Testis (tissue), 3 donors: ENCODE measurements around the gene MKI67. TPM values are rescaled to one million over a fixed set of nuclear protein-coding genes. Genes with fewer than 3 reads are reported as not detected.

Experiments used
- DNase-seq: peaks from one replicate; pipeline ENCODE4 v3.0.0-alpha.2; 2019
- H3K27ac ChIP-seq, 2 donors: fragments of 200-600 bp; sonication (generic); one replicate each; pipeline ENCODE4 v1.5.1; 2019
- H3K27me3 ChIP-seq: fragments of 200-600 bp; sonication (generic); one replicate; pipeline ENCODE4 v1.5.1; 2019
- H3K36me3 ChIP-seq: fragments of 200-600 bp; sonication (generic); one replicate; pipeline ENCODE4 v1.5.1; 2017; ENCODE audit warnings: low read depth; ENCODE audit errors: missing control alignments
- H3K4me1 ChIP-seq: fragments of 200-600 bp; sonication (generic); one replicate; pipeline ENCODE4 v1.5.1; 2019
- H3K4me3 ChIP-seq, 2 donors: fragments of 200-600 bp; sonication (generic); one replicate each; pipeline ENCODE4 v1.5.1; 2017 to 2019
- H3K9me3 ChIP-seq: fragments of 200-600 bp; sonication (generic); one replicate; pipeline ENCODE4 v1.5.1; 2017
- CTCF ChIP-seq, 3 experiments: fragments of 450-650 bp in 2 of 3; fragments of 200-600 bp in 1 of 3; sonication (generic) in 1 of 3; IDR thresholded peaks; one replicate each; pipeline ENCODE4 v1.5.1; 2016 to 2019; ENCODE audit warnings: antibody characterized with exemption in 3 of 3, mild to moderate bottlenecking in 2 of 3, moderate library complexity in 1 of 3
- POLR2A ChIP-seq: fragments of 450-650 bp; IDR thresholded peaks from one replicate; pipeline ENCODE4 v1.6.1; 2017; ENCODE audit warnings: antibody characterized with exemption, mild to moderate bottlenecking, moderate library complexity
- WGBS, 2 donors: methylation state at CpG; one replicate each; pipeline ENCODE4 v1.1.5; 2018; 5-methylcytosine and 5-hydroxymethylcytosine counted together
- intact Hi-C: fragments of 100-400 bp; cut with DNase I; formaldehyde crosslinking; loops from one replicate; pipeline ENCODE4 v1.15.1; 2023; ENCODE audit warnings: low total_unique reads
- polyA plus RNA-seq: library from polyadenylated mRNA; stranded (reverse); fragments of 350-450 nt; fragmentation: Illumina TruSeq; extraction: RNeasy Lipid Tissue Mini Kit (QIAGEN cat#74804); gene quantifications from one replicate; pipeline ENCODE4 v1.2.3, GENCODE V29; 2014; ENCODE audit warnings: low read depth, low replicate concordance; ENCODE audit not compliant: insufficient read depth
- total RNA-seq, 2 donors: library from RNA; depleted of rRNA; stranded (reverse); fragments of >200 nt; gene quantifications; one replicate each; pipeline ENCODE4 v1.2.3, GENCODE V29; 2016

MKI67 gene
- total and polyA plus RNA-seq, 3 donors from 2014 or later, result 4.0 to 7.2 (median 4.5) TPM

GRCh38 chr10:128114901-128115300, 11.3 kb downstream of the MKI67 start:
- no peaks in the 10 kb centered on the region for H3K4me1 ChIP-seq
- H3K36me3 ChIP-seq, result no peaks in the 10 kb centered on the region
- no peaks in the 10 kb centered on the region for H3K9me3 ChIP-seq
- no peak overlapping the region for H3K27ac ChIP-seq
- H3K4me3 ChIP-seq, result no peak overlapping the region
- TF ChIP-seq CTCF (IDR thresholded peaks at IDR 0.05) (no peak), POLR2A (no peak)
- intact Hi-C loops, result no loop called here
- 92 to 93% methylated on average over 2 of the region's 2 CpGs for WGBS, 2 donors
- DNase-seq, result no peak
- no peaks in the 10 kb centered on the region for H3K27me3 ChIP-seq

GRCh38 chr10:128113026-128113425, 13.2 kb downstream of the MKI67 start:
- Histone ChIP-seq H3K36me3 (no peaks in the 10 kb centered on the region), H3K27ac (no peak overlapping the region), H3K27me3 (no peaks in the 10 kb centered on the region), H3K9me3 (no peaks in the 10 kb centered on the region), H3K4me1 (no peaks in the 10 kb centered on the region), H3K4me3 (no peak overlapping the region)
- DNase-seq, result no peak
- WGBS, 2 donors, result 96 to 97% methylated on average over 13 of the region's 13 CpGs
- intact Hi-C loops, result no loop called here
- TF ChIP-seq POLR2A (no peak), CTCF (IDR thresholded peaks at IDR 0.05) (no peak)

- no peaks in the 10 kb centered on the region for H3K36me3 ChIP-seq
- H3K27me3 ChIP-seq, result no peaks in the 10 kb centered on the region
- TF ChIP-seq POLR2A (no peak), CTCF (IDR thresholded peaks at IDR 0.05) (no peak)
- H3K27ac ChIP-seq, result no peak overlapping the region
- no peak overlapping the region for H3K4me3 ChIP-seq
- intact Hi-C loops, result no loop called here
- WGBS, 2 donors, result 82 to 88% methylated on average over 6 of the region's 6 CpGs
- H3K4me1 ChIP-seq, result no peaks in the 10 kb centered on the region
- no peaks in the 10 kb centered on the region for H3K9me3 ChIP-seq
- no peak for DNase-seq
Observed at GRCh38 chr10:128111696-128112095, 14.5 kb downstream of the MKI67 start.

- 96 to 97% methylated on average over 3 of the region's 3 CpGs for WGBS, 2 donors
- Histone ChIP-seq H3K36me3 (no peaks in the 10 kb centered on the region), H3K4me1 (no peaks in the 10 kb centered on the region), H3K27ac (no peak overlapping the region), H3K27me3 (no peaks in the 10 kb centered on the region), H3K9me3 (no peaks in the 10 kb centered on the region), H3K4me3 (no peak overlapping the region)
- DNase-seq, result no peak
- TF ChIP-seq POLR2A (no peak), CTCF (IDR thresholded peaks at IDR 0.05) (no peak)
- intact Hi-C loops, result no loop called here
Observed at GRCh38 chr10:128110339-128110738, 15.9 kb downstream of the MKI67 start.

GRCh38 chr10:128109707-128110106, 16.5 kb downstream of the MKI67 start:
- TF ChIP-seq CTCF (IDR thresholded peaks at IDR 0.05) (no peak), POLR2A (no peak)
- Histone ChIP-seq H3K36me3 (no peaks in the 10 kb centered on the region), H3K27me3 (no peaks in the 10 kb centered on the region), H3K27ac (no peak overlapping the region), H3K4me1 (no peaks in the 10 kb centered on the region), H3K9me3 (no peaks in the 10 kb centered on the region), H3K4me3 (no peak overlapping the region)
- DNase-seq, result no peak
- intact Hi-C loops, result no loop called here
- 89 to 96% methylated on average over 4 of the region's 4 CpGs for WGBS, 2 donors
